Measurements from ENCODE around the gene METRN.

METRN gene

GRCh38 chr16:693364-693763 is 21.6 kb upstream of the METRN start:
- no peak for DNase-seq

GRCh38 chr16:693766-694165 is 21.2 kb upstream of the METRN start:
- no peak for DNase-seq

- DNase-seq: no peak
Observed at GRCh38 chr16:694187-694862, 20.6 kb upstream of the METRN start.

GRCh38 chr16:694863-695354 is 20.0 kb upstream of the METRN start:
- DNase-seq: no peak

GRCh38 chr16:695355-696089 is 19.4 kb upstream of the METRN start:
- DNase-seq: no peak

GRCh38 chr16:698911-699671 is 15.8 kb upstream of the METRN start:
- no peak for DNase-seq

GRCh38 chr16:700684-701584 is 14.0 kb upstream of the METRN start:
- DNase-seq: no peak

GRCh38 chr16:702341-702740 is 12.6 kb upstream of the METRN start:
- no peak for DNase-seq

GRCh38 chr16:703406-703805 is 11.5 kb upstream of the METRN start:
- no peak for DNase-seq

GRCh38 chr16:704047-704446 is 10.9 kb upstream of the METRN start:
- DNase-seq: no peak

GRCh38 chr16:704552-705380 is 10.2 kb upstream of the METRN start:
- no peak for DNase-seq

- DNase-seq: no peak
Observed at GRCh38 chr16:705431-706188, 9.3 kb upstream of the METRN start, which contains the start of gene FBXL16. FBXL16 (minus strand) TSS chr16:705801; CDS start chr16:697405, 8,396 bp downstream.

- DNase-seq: no peak
Observed at GRCh38 chr16:706189-707061, 8.5 kb upstream of the METRN start.

GRCh38 chr16:707062-707538 is 7.8 kb upstream of the METRN start:
- no peak for DNase-seq

- DNase-seq: no peak
Observed at GRCh38 chr16:708019-708418, 6.9 kb upstream of the METRN start.

GRCh38 chr16:708959-709358 is 6.0 kb upstream of the METRN start:
- DNase-seq: no peak

- DNase-seq: no peak
Observed at GRCh38 chr16:709566-710499, 5.1 kb upstream of the METRN start.

- no peak for DNase-seq
Observed at GRCh38 chr16:710500-711075, 4.3 kb upstream of the METRN start.
